GM18520 (cell line): Measurements from ENCODE around the gene AK5.

Source experiments
- ATAC-seq: cut with Tn5 transposase; IDR thresholded peaks from one replicate; pipeline ENCODE4 v1.9.1; 2021; ENCODE audit not compliant: unreplicated experiment

Gene AK5

GRCh38 chr1:77433934-77434333 lies 152.1 kb downstream of the AK5 start:
- ATAC-seq: no peak

GRCh38 chr1:77434967-77435366 lies 153.1 kb downstream of the AK5 start:
- ATAC-seq: no peak

- no peak for ATAC-seq
These were observed 156.6 kb downstream of the AK5 start for GRCh38 chr1:77438236-77438913.

GRCh38 chr1:77446841-77447555 lies 165.2 kb downstream of the AK5 start:
- ATAC-seq: no peak

- no peak for ATAC-seq
These were observed 165.8 kb downstream of the AK5 start for GRCh38 chr1:77447669-77448068.

- ATAC-seq: no peak
These were observed 178.1 kb downstream of the AK5 start for GRCh38 chr1:77459881-77460280.

GRCh38 chr1:77461691-77462090 lies 179.9 kb downstream of the AK5 start:
- ATAC-seq: no peak

GRCh38 chr1:77463216-77463615 lies 181.4 kb downstream of the AK5 start:
- no peak for ATAC-seq

- ATAC-seq: no peak
These were observed 183.3 kb downstream of the AK5 start for GRCh38 chr1:77465139-77465538.

- no peak for ATAC-seq
These were observed 184.1 kb downstream of the AK5 start for GRCh38 chr1:77465922-77466321.

GRCh38 chr1:77467021-77467595 lies 185.3 kb downstream of the AK5 start:
- ATAC-seq: no peak

GRCh38 chr1:77467741-77468140 lies 185.9 kb downstream of the AK5 start:
- ATAC-seq: no peak

GRCh38 chr1:77468257-77468948 lies 186.6 kb downstream of the AK5 start:
- no peak for ATAC-seq

- no peak for ATAC-seq
These were observed 187.3 kb downstream of the AK5 start for GRCh38 chr1:77468949-77469710.

GRCh38 chr1:77471691-77472090 lies 189.9 kb downstream of the AK5 start:
- no peak for ATAC-seq

GRCh38 chr1:77473690-77474089 lies 191.9 kb downstream of the AK5 start:
- ATAC-seq: no peak

GRCh38 chr1:77475641-77476040 lies 193.8 kb downstream of the AK5 start:
- ATAC-seq: no peak

- ATAC-seq: no peak
These were observed 194.7 kb downstream of the AK5 start for GRCh38 chr1:77476475-77476874.

- no peak for ATAC-seq
These were observed 202.5 kb downstream of the AK5 start for GRCh38 chr1:77484334-77484733.

- no peak for ATAC-seq
These were observed 203.1 kb downstream of the AK5 start for GRCh38 chr1:77484926-77485325.

- ATAC-seq: no peak
These were observed 205.8 kb downstream of the AK5 start for GRCh38 chr1:77487631-77488030.
